DMS114 treated with DMSO at 0.1 percent for 48 hours (cell line): ENCODE measurements around the gene ZDHHC9.
A peak's percentile ranks its signal among the peaks of the same experiment; 100 is the strongest.
"Not testable (repeated sequence)": the region's sequence is repeated elsewhere in the genome, so short reads cannot be mapped to it uniquely, and the experiment has no call there.

Experiments
- DNase-seq: peaks from one replicate; lab custom pipeline; 2025; ENCODE audit not compliant: unreplicated experiment; lab: John Stamatoyannopoulos, UW

Gene ZDHHC9

GRCh38 chrX:129843459-129844306 is at the start of gene ZDHHC9:
Gene ZDHHC9 (minus strand): TSS chrX:129843886. CDS start chrX:129841945, 1,941 bp downstream.
- DNase-seq = peak; percentile 64

DNA sequence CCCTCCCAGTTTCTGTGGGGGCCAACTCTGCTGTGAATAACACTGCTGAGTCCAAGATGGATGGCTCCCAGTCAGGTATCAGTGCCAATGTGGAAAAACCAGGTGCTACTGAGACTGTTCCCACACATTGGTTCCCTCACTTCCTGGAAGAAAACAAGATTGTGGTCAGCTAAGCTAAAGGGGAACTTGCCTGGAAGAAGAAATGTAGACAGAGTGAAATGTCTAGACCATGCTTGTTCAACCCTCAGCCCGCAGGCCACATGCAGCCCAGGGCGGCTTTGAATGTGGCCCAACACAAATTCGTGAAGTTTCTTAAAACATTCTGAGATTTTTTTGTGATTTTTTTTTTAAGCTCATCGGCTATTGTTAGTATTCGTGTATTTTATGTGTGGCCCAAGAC is 33.7 kb upstream of the ZDHHC9 start:
- no peak for DNase-seq

DNA sequence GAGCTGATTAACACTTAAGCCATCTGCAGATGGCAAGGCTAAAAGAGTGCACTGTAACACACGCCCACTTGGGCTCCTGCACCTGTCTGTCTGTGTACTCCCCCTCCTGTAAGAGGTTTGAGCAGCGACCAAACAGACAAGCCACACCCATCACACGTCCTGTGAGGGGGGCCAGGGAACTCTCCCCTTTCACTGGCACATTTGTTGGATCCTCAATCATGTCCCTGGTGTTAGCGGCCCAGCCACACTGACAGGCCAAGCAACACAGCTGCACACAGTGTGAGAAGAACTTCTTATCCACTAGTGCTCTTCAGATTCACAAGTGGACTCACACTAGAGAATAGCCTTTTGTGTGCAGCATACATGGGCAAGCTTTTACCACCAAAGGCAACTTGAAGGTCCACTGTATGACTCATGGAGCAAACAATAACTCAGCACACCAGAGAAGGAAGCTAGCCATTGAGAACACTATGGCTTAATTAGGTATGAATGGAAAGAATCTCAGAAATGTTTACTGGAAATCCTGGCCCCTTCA is 33.2 kb upstream of the ZDHHC9 start:
- DNase-seq = no peak

- no peak for DNase-seq
Measured at GRCh38 chrX:129875669-129876068, 32.0 kb upstream of the ZDHHC9 start.

DNA sequence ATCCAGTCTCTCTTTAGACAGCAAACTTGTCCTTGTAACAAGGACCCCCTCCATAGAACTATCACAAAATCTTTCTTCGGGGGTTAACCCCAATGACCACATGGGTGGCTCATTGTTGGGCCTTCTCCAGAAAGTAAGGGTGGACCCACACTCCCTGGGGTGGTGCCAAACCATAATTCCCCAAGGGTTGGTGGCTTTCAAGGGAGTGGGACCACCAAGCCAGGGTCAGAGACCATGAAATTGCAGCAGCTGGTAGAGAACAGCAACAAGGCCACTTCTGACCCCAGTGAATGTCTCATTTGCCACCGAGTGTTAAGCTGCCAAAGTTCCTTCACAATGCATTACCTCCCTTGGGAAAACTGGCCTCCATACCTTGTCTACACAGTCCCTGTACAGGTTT is 28.8 kb upstream of the ZDHHC9 start:
- DNase-seq = no peak

DNA sequence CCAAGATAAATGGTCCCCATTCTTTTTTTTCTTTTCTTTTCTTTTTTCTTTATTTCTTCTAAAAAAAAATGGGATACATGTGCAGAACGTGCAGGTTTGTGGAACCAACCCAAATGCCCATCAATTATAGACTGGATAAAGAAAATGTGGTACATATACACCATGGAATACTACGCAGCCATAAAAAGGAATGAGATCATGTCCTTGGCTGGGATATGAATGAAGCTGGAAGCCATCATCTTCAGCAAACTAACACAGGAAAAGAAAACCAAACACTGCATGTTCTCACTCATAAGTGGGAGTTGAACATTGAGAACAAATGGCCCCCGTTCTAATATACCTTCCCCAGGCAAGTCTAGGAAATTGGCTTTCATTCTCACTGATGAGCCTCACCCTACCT is 22.6 kb upstream of the ZDHHC9 start:
- DNase-seq = not testable (repeated sequence)

GRCh38 chrX:129859134-129859533 is 15.4 kb upstream of the ZDHHC9 start:
- not testable (repeated sequence) for DNase-seq

- DNase-seq = not testable (repeated sequence)
Measured at GRCh38 chrX:129851825-129852224, 8.1 kb upstream of the ZDHHC9 start.

DNA sequence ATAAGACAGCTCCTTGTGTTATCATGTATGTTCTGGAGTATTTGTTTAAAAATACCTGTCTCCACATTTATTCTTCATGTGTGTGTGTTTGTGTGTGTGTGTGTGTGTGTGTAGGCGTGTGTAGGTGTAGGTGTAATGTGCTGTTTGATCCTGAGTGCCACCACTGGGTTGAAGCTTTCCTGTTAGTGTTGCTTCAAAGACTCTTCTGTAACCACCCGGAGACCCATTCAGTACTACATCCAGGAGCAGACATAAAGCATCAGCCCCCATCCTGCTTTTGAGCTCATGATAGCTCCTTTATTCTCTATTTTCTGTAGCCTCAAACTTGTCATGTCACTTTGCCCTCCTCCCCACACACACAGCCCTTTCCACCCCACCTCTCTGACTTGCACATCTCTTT is 3.0 kb upstream of the ZDHHC9 start:
- DNase-seq = no peak

GRCh38 chrX:129845616-129846190 is 2.0 kb upstream of the ZDHHC9 start:
- no peak for DNase-seq

DNA sequence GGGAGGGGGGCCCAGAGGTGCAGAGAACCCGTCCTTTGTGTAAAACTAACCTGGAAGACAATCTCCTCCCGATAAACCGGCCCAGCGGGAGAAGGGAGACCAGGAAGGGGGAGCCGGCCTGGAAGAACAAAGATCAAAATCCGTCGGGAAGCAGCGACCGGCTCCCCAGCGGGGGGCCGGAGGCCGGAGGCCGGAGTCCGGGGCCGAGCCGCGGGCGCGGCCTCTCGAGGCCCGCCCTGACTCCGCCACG is 552 bp downstream of the ZDHHC9 start:
- DNase-seq = no peak

GRCh38 chrX:129842510-129843208 is 1.0 kb downstream of the ZDHHC9 start:
- no peak for DNase-seq

DNA sequence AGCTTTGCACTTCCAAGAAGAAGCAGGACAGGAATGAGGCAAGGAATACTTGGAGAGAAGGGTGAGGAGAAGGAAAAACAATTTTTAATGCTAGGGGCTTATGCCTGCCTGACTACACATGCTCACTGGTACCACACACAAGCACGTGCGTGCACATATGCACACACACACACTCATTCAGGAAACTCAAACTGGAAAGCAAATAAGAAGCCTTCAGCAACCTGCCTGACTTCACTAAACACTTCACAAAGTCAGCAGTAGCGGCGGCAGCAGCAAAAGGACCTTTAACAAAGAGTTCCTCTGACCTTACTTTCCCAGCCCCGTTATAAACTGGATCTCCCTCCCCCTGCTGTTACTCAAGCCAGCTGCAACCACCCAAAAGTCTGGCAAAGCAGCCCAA is 3.3 kb downstream of the ZDHHC9 start:
- DNase-seq = no peak

- DNase-seq = no peak
Measured at GRCh38 chrX:129836827-129837226, 6.9 kb downstream of the ZDHHC9 start.

- no peak for DNase-seq
Measured at GRCh38 chrX:129833153-129833990, 10.3 kb downstream of the ZDHHC9 start.

DNA sequence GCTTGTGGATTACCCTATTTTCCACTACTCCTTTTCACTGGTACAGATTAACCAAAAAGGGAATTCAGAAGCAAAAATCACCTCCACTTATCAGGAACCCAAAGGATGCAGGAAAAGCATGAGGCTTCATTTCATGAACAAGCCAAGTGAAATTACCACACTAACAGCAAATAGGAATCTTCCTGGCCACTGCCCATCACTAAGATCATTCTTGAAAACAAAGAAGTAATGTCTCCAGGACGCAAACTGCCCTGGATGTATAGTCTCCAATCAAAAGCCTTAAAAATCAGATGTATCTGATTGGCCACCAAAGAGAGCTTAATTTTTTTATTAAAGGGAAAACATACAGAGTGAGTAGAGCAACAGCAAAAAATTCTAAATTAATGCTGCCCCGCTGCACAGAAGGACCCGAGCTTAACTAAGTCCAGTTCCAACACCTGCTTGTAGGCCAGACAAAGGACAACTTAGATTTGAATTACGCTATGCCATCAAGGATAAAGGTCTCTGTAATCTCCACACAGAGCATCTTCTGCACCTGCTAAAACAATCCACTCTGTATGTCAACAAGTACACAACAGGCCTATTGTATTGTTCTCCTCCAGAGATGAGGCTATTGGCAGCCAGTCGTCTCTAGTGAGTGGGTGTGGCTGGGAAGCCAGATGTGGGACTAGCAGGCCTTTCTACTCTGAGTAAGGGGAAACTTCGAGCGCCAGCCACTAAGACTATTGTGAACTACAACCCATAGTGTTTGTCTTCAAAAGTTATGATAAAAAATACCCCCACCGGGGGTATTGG is 12.4 kb downstream of the ZDHHC9 start:
- DNase-seq = no peak

DNA sequence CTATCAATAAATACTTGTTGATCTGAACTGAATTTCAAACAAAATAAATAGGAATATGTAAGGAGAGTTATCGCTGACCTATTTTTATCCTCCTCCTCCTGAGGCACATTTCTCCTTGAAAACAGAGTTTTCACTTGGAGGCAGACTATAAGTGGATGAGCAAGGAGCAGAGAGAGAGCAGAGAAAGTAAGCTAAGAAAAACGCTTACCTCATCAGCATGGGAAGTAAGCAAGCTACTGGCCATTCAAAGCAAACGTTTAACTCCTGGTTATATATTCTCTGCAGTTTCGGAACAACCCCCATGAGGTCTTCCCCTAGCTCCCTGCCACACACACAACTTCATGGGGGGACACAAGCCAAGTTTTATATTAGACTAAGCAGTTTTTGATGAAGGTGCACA is 13.2 kb downstream of the ZDHHC9 start:
- DNase-seq = no peak

- no peak for DNase-seq
Measured at GRCh38 chrX:129825746-129826505, 17.8 kb downstream of the ZDHHC9 start.

- DNase-seq = no peak
Measured at GRCh38 chrX:129824620-129825019, 19.1 kb downstream of the ZDHHC9 start.

GRCh38 chrX:129823522-129823921 is 20.2 kb downstream of the ZDHHC9 start:
- DNase-seq = no peak
